Osteocyte (in vitro differentiated cells): ENCODE measurements around the gene KCNH2. TPM values are rescaled to one million over a fixed set of nuclear protein-coding genes. Genes with fewer than 3 reads are reported as not detected.

Source experiments
- DNase-seq: peaks from one replicate; pipeline ENCODE4 v3.0.0; 2021; ENCODE audit warnings: mixed read lengths; ENCODE audit not compliant: unreplicated experiment; ENCODE audit errors: extremely low spot score
- H3K27ac Mint-ChIP-seq: one replicate; pipeline ENCODE4 v1.8.0; 2021; ENCODE audit warnings: mild to moderate bottlenecking, mixed read lengths; ENCODE audit not compliant: unreplicated experiment
- H3K27me3 Mint-ChIP-seq: one replicate; pipeline ENCODE4 v1.8.0; 2021; ENCODE audit warnings: mixed read lengths; ENCODE audit not compliant: unreplicated experiment
- H3K36me3 Mint-ChIP-seq: one replicate; pipeline ENCODE4 v1.8.0; 2021; ENCODE audit warnings: mixed read lengths; ENCODE audit not compliant: unreplicated experiment
- H3K4me1 Mint-ChIP-seq: one replicate; pipeline ENCODE4 v1.8.0; 2021; ENCODE audit warnings: mixed read lengths; ENCODE audit not compliant: unreplicated experiment
- H3K4me3 Mint-ChIP-seq: one replicate; pipeline ENCODE4 v1.8.0; 2021; ENCODE audit warnings: mild to moderate bottlenecking, moderate library complexity, mixed read lengths; ENCODE audit not compliant: unreplicated experiment
- H3K9me3 Mint-ChIP-seq: one replicate; pipeline ENCODE4 v1.8.0; 2021; ENCODE audit warnings: mixed read lengths; ENCODE audit not compliant: unreplicated experiment
- CTCF ChIP-seq: fragments of 200-600 bp; sonication (generic); IDR thresholded peaks from 2 replicates; pipeline ENCODE4 v1.5.0; 2021; ENCODE audit warnings: antibody characterized with exemption, mild to moderate bottlenecking, moderate library complexity
- total RNA-seq: library from RNA; stranded (reverse); gene quantifications from 2 replicates; pipeline ENCODE4 v1.2.1, GENCODE V29; 2021

The KCNH2 gene
- total RNA-seq, 1 donor from 2014 or later = not detected

GRCh38 chr7:150958062-150958552 lies 20.0 kb downstream of the KCNH2 start:
- peaks cover 14% of the 10 kb centered on the region for H3K4me1 Mint-ChIP-seq
- H3K9me3 Mint-ChIP-seq = no peaks in the 10 kb centered on the region
- no peaks in the 10 kb centered on the region for H3K36me3 Mint-ChIP-seq
- H3K4me3 Mint-ChIP-seq = no peak overlapping the region
- DNase-seq = no peak
- no peak overlapping the region for H3K27ac Mint-ChIP-seq
- no peaks in the 10 kb centered on the region for H3K27me3 Mint-ChIP-seq
- no peak for TF ChIP-seq CTCF

GRCh38 chr7:150957133-150958020 lies 20.7 kb downstream of the KCNH2 start:
- H3K27me3 Mint-ChIP-seq = no peaks in the 10 kb centered on the region
- TF ChIP-seq CTCF = no peak
- peaks cover 9% of the 10 kb centered on the region for H3K4me1 Mint-ChIP-seq
- no peak overlapping the region for H3K4me3 Mint-ChIP-seq
- no peak for DNase-seq
- no peaks in the 10 kb centered on the region for H3K9me3 Mint-ChIP-seq
- H3K27ac Mint-ChIP-seq = no peak overlapping the region
- no peaks in the 10 kb centered on the region for H3K36me3 Mint-ChIP-seq

- Mint-ChIP-seq H3K4me3 (no peak overlapping the region), H3K9me3 (no peaks in the 10 kb centered on the region), H3K27ac (no peak overlapping the region), H3K27me3 (no peaks in the 10 kb centered on the region), H3K4me1 (peaks cover under 1% of the 10 kb centered on the region), H3K36me3 (no peaks in the 10 kb centered on the region)
- TF ChIP-seq CTCF = no peak
- no peak for DNase-seq
Observed at GRCh38 chr7:150956395-150957132, 21.6 kb downstream of the KCNH2 start.

GRCh38 chr7:150955519-150956394 lies 22.4 kb downstream of the KCNH2 start:
- Mint-ChIP-seq H3K36me3 (no peaks in the 10 kb centered on the region), H3K4me3 (no peak overlapping the region)

More at GRCh38 chr7:150955519-150956394, 22.4 kb downstream of the KCNH2 start:
- no peaks in the 10 kb centered on the region for H3K27me3 Mint-ChIP-seq
- no peak for TF ChIP-seq CTCF
- H3K4me1 Mint-ChIP-seq = no peaks in the 10 kb centered on the region
- DNase-seq = no peak
- no peaks in the 10 kb centered on the region for H3K9me3 Mint-ChIP-seq
- no peak overlapping the region for H3K27ac Mint-ChIP-seq
